DMS153 treated with DMSO at 0.1 percent for 48 hours (cell line): ENCODE measurements around the gene IRX4.
"Not testable (repeated sequence)": the region's sequence is repeated elsewhere in the genome, so short reads cannot be mapped to it uniquely, and the experiment has no call there.

Experiments
- DNase-seq: peaks from one replicate; lab custom pipeline; 2025; ENCODE audit not compliant: unreplicated experiment; lab: John Stamatoyannopoulos, UW

IRX4 gene

GRCh38 chr5:1879292-1880263 is 3.1 kb downstream of the IRX4 start:
- DNase-seq, result no peak

- DNase-seq, result no peak
Measured at GRCh38 chr5:1878050-1878849, 4.5 kb downstream of the IRX4 start.

- no peak for DNase-seq
Measured at GRCh38 chr5:1877103-1878049, 5.3 kb downstream of the IRX4 start.

- no peak for DNase-seq
Measured at GRCh38 chr5:1876660-1877064, 6.1 kb downstream of the IRX4 start.

GRCh38 chr5:1875843-1876659 is 6.7 kb downstream of the IRX4 start:
- DNase-seq, result no peak

GRCh38 chr5:1875281-1875842 is 7.4 kb downstream of the IRX4 start:
- no peak for DNase-seq

GRCh38 chr5:1874771-1875220 is 7.9 kb downstream of the IRX4 start:
- DNase-seq, result peak; percentile 62

- peak; percentile 53 for DNase-seq
Measured at GRCh38 chr5:1874348-1874747, 8.4 kb downstream of the IRX4 start.

GRCh38 chr5:1873243-1873959 is 9.3 kb downstream of the IRX4 start:
- DNase-seq, result no peak

GRCh38 chr5:1871441-1871840 is 11.3 kb downstream of the IRX4 start:
- no peak for DNase-seq

- DNase-seq, result not testable (repeated sequence)
Measured at GRCh38 chr5:1870435-1871272, 12.1 kb downstream of the IRX4 start.

- no peak for DNase-seq
Measured at GRCh38 chr5:1868886-1869475, 13.7 kb downstream of the IRX4 start.

GRCh38 chr5:1867815-1868143 is 14.9 kb downstream of the IRX4 start:
- no peak for DNase-seq

- DNase-seq, result no peak
Measured at GRCh38 chr5:1867114-1867814, 15.5 kb downstream of the IRX4 start.

- DNase-seq, result no peak
Measured at GRCh38 chr5:1865948-1866347, 16.8 kb downstream of the IRX4 start.

- DNase-seq, result peak; percentile 62
Measured at GRCh38 chr5:1865486-1865885, 17.2 kb downstream of the IRX4 start.

- peak; percentile 60 for DNase-seq
Measured at GRCh38 chr5:1864896-1865440, 17.8 kb downstream of the IRX4 start.
